ENCODE results near the gene PRR35.

DNA sequence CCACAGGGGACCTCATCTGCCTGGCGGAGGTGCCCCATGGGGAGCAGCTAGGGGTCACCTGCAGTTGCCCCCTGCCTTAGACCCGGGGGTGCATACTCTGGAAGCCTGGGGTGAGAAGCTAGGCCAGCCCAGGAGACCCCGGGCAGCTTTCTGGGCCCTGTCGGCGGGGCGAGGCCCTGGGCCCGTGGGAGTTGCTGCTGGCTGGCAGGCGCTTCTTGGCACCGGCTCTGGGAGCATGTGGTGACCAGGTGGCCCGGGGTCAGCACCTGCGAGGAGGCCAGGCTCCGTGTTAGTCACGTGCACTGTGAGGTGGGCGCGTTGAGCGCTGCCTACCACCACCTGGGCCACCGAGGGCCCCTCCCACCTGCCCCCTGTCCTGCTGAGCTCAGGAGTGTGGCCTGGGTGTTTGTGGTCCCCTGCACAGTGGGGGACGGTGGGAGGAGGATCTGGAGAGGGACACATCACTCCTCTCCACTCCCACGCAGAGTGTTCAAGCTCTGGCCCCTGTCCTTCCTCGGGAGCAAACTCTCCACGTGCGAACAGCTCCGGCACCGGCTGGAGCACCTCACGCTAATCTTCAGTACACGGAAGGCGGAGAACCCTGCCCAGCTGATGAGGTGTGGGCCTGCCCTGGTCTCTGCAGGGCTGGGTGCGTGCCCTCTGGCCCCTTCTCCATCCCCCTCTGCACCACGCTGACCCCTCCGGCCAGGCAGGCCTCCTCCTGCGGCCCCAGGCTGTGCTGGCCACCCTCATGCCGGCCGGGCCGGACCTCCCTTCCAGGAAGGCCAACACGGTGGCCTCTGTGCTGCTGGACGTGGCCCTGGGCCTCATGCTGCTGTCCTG lies 15.4 kb downstream of the PRR35 start:
- TF ChIP-seq, protein P1, sequence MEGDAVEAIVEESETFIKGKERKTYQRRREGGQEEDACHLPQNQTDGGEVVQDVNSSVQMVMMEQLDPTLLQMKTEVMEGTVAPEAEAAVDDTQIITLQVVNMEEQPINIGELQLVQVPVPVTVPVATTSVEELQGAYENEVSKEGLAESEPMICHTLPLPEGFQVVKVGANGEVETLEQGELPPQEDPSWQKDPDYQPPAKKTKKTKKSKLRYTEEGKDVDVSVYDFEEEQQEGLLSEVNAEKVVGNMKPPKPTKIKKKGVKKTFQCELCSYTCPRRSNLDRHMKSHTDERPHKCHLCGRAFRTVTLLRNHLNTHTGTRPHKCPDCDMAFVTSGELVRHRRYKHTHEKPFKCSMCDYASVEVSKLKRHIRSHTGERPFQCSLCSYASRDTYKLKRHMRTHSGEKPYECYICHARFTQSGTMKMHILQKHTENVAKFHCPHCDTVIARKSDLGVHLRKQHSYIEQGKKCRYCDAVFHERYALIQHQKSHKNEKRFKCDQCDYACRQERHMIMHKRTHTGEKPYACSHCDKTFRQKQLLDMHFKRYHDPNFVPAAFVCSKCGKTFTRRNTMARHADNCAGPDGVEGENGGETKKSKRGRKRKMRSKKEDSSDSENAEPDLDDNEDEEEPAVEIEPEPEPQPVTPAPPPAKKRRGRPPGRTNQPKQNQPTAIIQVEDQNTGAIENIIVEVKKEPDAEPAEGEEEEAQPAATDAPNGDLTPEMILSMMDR (IDR thresholded peaks at IDR 0.05 in 4 of 5, conservative IDR thresholded peaks at IDR 0.05 in 1 of 5): no peak
- TF ChIP-seq POLR2A (IDR thresholded peaks at IDR 0.05): no peak

Measured in gastrocnemius medialis (tissue), 4 donors.